ENCODE results near the gene ILKAP. TPM values are rescaled to one million over a fixed set of nuclear protein-coding genes. Genes with fewer than 3 reads are reported as not detected.

ILKAP gene
- total RNA-seq, 4 donors from 2014 or later, result 18.5 to 45.5 (median 35.1) TPM

DNA sequence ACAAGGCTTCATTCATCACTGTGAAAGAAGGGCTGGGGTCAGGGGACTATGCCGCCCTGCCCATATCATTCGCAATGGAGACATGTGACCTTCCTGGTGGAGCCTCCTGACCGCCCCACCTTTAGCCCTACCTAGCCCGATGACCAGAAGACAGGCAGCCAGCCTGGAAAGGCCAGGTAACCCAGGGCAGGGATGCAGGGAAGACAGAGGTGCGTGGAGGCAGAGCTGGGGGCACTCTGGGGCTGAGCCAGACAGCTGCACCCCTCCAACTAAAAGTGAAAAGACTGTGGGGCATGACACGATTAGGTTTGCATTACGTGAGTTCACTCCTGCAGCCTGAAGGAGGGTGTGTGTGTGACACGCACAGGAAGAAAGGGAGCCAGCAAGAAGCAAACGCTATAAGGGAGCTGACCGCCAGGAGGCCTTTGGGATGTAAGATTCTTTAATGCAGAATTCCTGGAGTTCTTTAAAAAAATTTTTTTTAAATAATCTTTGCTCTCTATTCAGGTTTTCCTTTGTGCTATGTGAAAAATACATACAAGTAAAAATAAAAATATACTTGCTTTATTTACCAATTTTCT lies 40.1 kb upstream of the ILKAP start:
- Histone ChIP-seq H3K27me3 (peaks cover 6% of the 10 kb centered on the region), H3K4me1 (peaks cover 0 to 44% (median 8%) of the 10 kb centered on the region in 3 donors), H3K27ac (peak overlapping the region in 3 of 4 donors; percentile 2 to 52 (median 45)), H3K9me3 (no peaks in the 10 kb centered on the region), H3K4me3 (no peak overlapping the region), H3K36me3 (peaks cover 0 to 49% of the 10 kb centered on the region in 2 donors)
- TF ChIP-seq EP300 (IDR thresholded peaks at IDR 0.05) (no peak), POLR2A (IDR thresholded peaks at IDR 0.05) (no peak), POLR2AphosphoS5 (IDR thresholded peaks at IDR 0.05) (no peak)
- TF ChIP-seq, protein P1, sequence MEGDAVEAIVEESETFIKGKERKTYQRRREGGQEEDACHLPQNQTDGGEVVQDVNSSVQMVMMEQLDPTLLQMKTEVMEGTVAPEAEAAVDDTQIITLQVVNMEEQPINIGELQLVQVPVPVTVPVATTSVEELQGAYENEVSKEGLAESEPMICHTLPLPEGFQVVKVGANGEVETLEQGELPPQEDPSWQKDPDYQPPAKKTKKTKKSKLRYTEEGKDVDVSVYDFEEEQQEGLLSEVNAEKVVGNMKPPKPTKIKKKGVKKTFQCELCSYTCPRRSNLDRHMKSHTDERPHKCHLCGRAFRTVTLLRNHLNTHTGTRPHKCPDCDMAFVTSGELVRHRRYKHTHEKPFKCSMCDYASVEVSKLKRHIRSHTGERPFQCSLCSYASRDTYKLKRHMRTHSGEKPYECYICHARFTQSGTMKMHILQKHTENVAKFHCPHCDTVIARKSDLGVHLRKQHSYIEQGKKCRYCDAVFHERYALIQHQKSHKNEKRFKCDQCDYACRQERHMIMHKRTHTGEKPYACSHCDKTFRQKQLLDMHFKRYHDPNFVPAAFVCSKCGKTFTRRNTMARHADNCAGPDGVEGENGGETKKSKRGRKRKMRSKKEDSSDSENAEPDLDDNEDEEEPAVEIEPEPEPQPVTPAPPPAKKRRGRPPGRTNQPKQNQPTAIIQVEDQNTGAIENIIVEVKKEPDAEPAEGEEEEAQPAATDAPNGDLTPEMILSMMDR (IDR thresholded peaks at IDR 0.05), result no peak
- ATAC-seq, result no peak
- WGBS, 2 donors (ENCODE audit: low coverage in 1 of 2), result 69 to 75% methylated on average over 5 of the region's 10 CpGs

GRCh38 chr2:238242731-238243495 lies 39.4 kb upstream of the ILKAP start:
- Histone ChIP-seq H3K36me3 (peaks cover 0 to 42% of the 10 kb centered on the region in 2 donors), H3K27me3 (peaks cover 6% of the 10 kb centered on the region), H3K9me3 (no peaks in the 10 kb centered on the region), H3K4me3 (no peak overlapping the region), H3K27ac (peak overlapping the region in 3 of 4 donors; percentile 2 to 52 (median 45)), H3K4me1 (peaks cover 0 to 46% (median 8%) of the 10 kb centered on the region in 3 donors)
- TF ChIP-seq EP300 (IDR thresholded peaks at IDR 0.05), result no peak
- no peak for TF ChIP-seq POLR2A (IDR thresholded peaks at IDR 0.05)
- TF ChIP-seq, protein P1 (IDR thresholded peaks at IDR 0.05), result no peak
- TF ChIP-seq POLR2AphosphoS5 (IDR thresholded peaks at IDR 0.05), result no peak
- WGBS, 2 donors (ENCODE audit: low coverage in 1 of 2), result 39 to 57% methylated on average over 1 to 5 of the region's 7 CpGs
- ATAC-seq, result no peak

DNA sequence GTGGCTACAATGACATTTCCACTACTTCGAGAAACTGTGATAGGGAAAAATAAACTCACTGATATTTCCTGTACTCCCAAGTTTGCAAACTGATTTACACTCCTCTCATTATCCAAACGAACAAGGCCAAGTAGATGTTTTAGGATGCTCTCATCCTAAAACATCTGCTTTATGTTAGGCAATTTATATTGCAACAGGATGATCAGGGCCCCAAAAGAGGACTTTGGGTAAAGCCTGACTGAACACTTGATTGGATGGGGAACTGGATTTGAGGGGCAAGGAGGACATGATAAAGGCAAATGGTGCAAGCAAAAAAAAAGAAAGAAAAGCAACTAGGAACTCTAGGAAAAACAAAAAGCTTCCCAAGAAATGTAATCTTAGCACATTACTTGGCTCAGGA lies 38.5 kb upstream of the ILKAP start:
- peaks cover 0 to 46% (median 8%) of the 10 kb centered on the region in 3 donors for H3K4me1 ChIP-seq
- peaks cover 0 to 33% of the 10 kb centered on the region in 2 donors for H3K36me3 ChIP-seq
- 81 to 85% methylated on average over 2 of the region's 2 CpGs for WGBS, 2 donors (ENCODE audit: low coverage in 1 of 2)
- H3K9me3 ChIP-seq, result no peaks in the 10 kb centered on the region
- ATAC-seq, result no peak
- H3K27me3 ChIP-seq, result peaks cover 6% of the 10 kb centered on the region
- H3K27ac ChIP-seq, result peak overlapping the region in 1 of 4 donors; percentile 45
- H3K4me3 ChIP-seq, result no peak overlapping the region
- TF ChIP-seq, protein P1 (IDR thresholded peaks at IDR 0.05), result no peak
- no peak for TF ChIP-seq POLR2A (IDR thresholded peaks at IDR 0.05)
- TF ChIP-seq EP300 (IDR thresholded peaks at IDR 0.05), result no peak
- no peak for TF ChIP-seq POLR2AphosphoS5 (IDR thresholded peaks at IDR 0.05)

DNA sequence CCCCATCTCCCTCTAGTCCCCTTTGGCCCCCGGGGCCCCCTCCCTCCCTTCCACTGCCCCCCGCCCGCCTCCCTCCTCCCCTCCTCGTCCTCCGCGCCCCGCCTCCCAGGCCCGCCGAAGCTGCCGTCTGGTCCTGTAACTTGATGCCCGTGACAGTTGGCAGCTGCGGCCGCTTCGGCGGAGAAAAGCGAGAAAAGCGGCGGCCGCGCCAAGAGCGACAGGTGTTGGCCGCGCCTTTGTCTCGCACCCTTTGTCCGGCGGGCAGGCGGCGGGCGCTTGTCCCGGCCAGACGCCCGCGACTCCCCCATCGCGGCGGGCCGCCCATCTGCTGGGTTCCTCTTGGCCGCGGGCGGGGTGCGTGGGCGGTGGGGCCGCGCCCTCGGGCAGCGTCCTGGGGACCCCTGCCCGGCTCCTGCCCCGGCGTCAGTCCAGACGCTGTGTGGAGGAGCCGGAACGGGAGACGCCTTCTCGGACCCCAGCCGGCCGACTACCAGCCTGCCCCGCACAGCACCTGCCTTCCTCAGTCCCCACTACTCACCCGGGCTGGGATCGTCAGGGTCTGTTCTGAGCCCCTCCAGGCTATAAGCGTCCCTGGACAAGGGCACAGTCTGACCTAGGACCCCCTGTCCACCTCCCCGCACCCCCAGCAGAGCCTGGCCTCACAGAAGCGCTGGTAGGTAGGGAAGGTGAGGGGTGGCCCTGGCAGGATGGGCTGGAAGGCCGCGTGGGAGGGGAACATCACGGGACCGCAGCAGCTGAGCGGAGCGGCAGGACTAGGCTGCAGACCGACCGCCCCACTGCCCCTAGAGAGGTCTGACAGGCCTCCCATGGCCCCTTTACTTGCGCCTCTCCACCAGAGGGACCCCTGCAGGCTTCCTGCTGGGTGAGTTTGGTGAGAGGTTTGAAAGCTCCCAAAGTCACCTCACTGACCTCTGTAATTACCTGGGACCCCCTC lies 37.5 kb upstream of the ILKAP start:
- Histone ChIP-seq H3K27ac (peak overlapping the region in 2 of 4 donors; percentile 41 to 79), H3K4me1 (peaks cover 0 to 46% (median 8%) of the 10 kb centered on the region in 3 donors), H3K36me3 (peaks cover 0 to 23% of the 10 kb centered on the region in 2 donors), H3K9me3 (no peaks in the 10 kb centered on the region), H3K27me3 (peaks cover 6% of the 10 kb centered on the region), H3K4me3 (peak overlapping the region; percentile 3 to 75)
- TF ChIP-seq, protein P1 (IDR thresholded peaks at IDR 0.05), result no peak
- no peak for TF ChIP-seq POLR2AphosphoS5 (IDR thresholded peaks at IDR 0.05)
- no peak for TF ChIP-seq POLR2A (IDR thresholded peaks at IDR 0.05)
- no peak for TF ChIP-seq EP300 (IDR thresholded peaks at IDR 0.05)
- ATAC-seq, result no peak
- no CpG with 5 or more reads among the region's 71 CpGs for WGBS, 2 donors (ENCODE audit: low coverage in 1 of 2)

All from gastroesophageal sphincter (tissue), 4 donors.